HG03103 (cell line): ENCODE data around the gene TEKT4.
"Not testable (repeated sequence)": the region's sequence is repeated elsewhere in the genome, so short reads cannot be mapped to it uniquely, and the experiment has no call there.

Experiments
- ATAC-seq: cut with Tn5 transposase; IDR thresholded peaks from one replicate; pipeline ENCODE4 v1.9.1; 2021; ENCODE audit warnings: low read depth; ENCODE audit not compliant: unreplicated experiment

Gene TEKT4

DNA sequence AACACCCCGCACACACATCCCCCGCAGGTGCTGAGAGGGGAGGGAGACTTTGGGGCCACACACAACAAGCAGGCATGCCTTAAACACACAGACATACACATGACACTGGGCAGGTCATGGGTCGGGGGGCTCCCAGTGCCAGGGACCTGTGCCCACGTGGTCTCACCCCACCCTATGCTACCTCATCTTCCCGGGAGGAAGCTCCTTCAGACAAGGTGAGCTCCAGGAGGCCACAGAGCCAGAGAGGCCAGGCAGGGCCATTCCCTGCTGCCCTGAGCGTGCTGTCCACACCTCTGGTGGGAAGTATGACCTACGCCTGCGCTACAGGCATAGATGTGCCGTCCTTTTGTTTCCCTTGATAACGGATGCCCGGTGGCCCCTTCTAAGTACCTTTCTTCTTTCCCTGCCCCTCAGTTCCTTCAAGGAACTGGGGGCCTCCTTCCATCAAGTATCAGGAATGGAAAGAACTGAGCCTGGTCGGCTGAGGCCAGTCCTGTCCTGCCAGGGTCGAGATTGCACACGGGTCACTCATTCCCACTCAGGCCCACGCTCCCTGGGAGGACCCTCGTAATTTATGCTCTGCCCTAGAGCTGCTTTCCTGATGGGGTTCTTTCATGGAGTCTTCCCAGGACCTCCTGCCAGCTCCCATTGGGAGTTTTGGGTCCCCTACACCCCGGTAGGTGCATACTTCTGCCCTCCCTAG, 4.7 kb downstream of the TEKT4 start:
- no peak for ATAC-seq

- ATAC-seq: no peak
Measured at GRCh38 chr2:94876523-94876863, 5.3 kb downstream of the TEKT4 start.

DNA sequence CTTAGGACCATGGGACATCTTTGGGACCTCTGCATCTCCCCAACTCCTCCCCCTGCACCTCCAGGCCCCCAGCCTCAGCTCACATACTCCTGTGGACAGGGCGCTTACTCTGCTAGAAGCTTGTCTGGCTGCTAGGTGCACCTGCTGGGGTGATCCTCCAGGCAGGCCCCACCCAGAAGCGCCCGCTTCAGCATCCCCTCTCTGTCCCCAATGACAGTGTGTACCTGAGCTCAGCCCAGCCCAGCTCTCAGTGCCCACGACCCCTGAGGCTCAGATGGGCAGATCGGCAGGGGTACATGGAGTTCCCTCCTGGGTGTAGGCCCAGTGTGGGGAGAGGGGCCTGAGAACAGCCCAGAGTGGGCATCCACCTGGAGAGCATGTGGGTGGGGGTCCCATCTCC, 5.9 kb downstream of the TEKT4 start:
- ATAC-seq: no peak

DNA sequence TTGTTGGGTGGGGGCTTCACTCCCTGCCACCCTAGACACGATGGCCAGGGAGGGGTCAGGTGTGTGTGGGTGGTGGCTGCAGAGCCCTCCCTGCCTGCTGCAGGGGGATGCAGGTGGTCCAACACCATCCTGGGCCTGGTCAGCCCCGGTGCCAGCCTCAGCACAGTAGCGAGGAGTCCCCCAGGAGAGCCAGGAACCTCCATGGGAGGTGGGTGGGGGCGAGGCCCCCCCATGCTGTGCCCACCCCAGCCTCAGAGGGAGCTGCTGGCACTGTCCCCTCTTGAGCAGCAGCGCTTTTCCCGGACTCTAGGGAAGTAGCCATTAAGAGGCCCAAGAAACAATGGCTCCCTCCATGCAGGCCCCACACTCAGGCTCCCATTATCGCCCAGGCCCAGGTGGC, 7.3 kb downstream of the TEKT4 start:
- ATAC-seq: not testable (repeated sequence)

- ATAC-seq: no peak
Measured at GRCh38 chr2:94879314-94879981, 8.2 kb downstream of the TEKT4 start.

DNA sequence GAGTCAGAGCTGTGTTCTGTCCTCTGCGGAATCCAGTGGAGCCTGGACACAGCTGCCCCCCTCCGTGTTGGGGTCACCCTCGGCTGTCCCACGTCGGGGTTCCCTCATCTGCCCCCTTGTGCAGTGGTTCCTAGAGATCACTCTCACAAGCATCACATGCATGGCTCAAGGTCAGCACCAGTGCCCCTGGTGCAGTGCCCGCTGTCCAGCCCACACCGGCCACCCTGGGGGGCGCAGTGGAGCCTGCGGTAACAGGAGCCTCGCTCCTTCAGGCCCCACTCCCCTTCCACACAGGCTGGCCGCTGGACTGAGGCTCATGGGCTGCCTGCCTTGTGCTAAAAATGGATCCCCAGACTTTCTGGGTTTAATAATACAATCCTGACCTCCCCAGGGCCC, 8.8 kb downstream of the TEKT4 start:
- no peak for ATAC-seq

DNA sequence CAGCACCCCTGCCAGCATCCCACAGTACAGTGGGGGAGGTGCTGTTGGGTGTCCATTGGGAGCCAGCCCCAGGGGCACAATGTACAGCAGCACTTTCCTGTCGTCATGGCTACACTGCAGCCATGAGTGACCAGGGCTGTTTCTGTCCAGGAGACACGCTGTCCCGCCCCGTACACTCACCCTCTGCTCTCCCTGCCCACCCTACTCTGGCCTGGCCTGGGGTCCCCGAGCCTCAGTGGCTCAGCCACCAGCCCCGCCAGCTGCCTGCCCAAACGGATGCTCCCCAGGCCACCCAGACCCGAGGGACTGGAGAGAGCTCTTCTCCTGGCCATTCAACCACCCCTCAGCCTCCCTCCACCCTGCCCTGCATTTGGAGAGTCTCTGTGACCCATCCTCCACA, 9.3 kb downstream of the TEKT4 start:
- no peak for ATAC-seq

GRCh38 chr2:94881070-94881469, 9.8 kb downstream of the TEKT4 start:
- ATAC-seq: no peak

DNA sequence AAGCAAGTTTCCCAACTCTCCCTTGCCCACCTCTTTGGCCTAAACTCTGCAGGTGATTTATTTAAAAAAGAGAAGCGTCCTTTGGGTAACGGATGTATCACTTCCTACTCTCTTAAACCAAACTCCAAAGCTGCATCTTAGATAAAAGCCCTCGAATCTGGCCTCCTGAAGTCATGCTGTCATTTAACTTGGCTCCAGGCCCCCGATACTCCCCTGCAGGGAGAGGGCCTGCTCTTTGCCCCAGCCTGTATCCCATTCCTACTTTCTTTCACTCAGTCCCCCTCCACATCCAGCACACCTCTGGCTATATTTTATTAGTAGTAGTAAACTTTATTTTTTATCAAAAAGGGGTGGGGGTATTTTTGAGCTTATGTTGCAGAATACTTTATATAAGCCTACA, 19.0 kb downstream of the TEKT4 start:
- no peak for ATAC-seq

- not testable (repeated sequence) for ATAC-seq
Measured at GRCh38 chr2:94895273-94895672, 24.0 kb downstream of the TEKT4 start.

DNA sequence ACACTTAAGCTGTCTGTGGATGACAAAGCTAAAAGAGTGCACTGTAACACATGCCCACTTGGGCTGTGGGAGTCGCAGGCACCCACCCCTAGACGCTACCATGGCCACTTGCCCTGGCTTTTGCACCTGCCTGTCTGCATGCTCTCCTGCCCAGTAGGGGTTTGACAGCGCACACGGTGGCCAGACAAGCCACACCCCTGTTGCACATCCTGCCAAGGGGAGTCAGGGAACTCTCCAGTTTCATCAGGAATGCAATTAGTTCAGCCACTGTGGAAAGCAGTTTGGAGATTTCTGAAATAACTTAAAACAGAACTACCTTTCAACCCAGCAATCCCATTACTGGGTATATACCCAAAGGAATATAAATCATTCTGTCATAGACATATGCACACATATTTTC, 35.7 kb downstream of the TEKT4 start:
- not testable (repeated sequence) for ATAC-seq

DNA sequence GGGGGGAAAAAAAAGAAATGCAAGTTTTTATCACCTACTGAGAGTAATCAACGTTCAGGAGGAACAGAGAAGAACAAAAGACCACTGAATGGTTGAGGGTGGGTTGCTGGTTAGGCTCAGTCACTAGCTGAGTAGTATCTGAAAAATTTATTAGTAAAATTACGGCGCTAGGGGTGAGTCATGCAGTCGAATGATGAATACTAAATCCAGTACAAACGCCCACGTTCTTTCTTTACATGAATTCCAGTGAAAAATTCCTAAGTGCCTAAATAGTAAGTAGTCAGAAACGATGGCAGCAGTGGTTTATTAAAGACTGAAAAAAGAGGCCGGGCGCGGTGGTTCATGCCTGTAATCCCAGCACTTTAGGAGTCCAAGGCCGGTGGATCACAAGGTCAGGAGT, 52.0 kb downstream of the TEKT4 start:
- no peak for ATAC-seq

- ATAC-seq: not testable (repeated sequence)
Measured at GRCh38 chr2:94924999-94925398, 53.8 kb downstream of the TEKT4 start.
